Calu3 (cell line): Measurements from ENCODE around the gene PRRG3. TPM values are rescaled to one million over a fixed set of nuclear protein-coding genes. Genes with fewer than 3 reads are reported as not detected.

Experiments used
- BruUV-seq: library from RNA; stranded (reverse); fragments of 400-500 nt; replicated peaks from 2 replicates; lab custom pipeline; 2021; lab: Mats Ljungman, UMichigan
- CTCF ChIA-PET: fragments of 300-600 bp; sonication (Branson Sonifier 250); formaldehyde crosslinking; loops from one replicate; lab custom pipeline; 2022; ENCODE audit warnings: antibody characterized with exemption; lab: Charles Lee
- DNase-seq: peaks from one replicate; pipeline ENCODE4 v3.0.0; 2022
- H3K27ac Mint-ChIP-seq: one replicate; pipeline ENCODE4 v1.8.0; 2022; ENCODE audit warnings: mixed read lengths; ENCODE audit not compliant: unreplicated experiment
- H3K27me3 Mint-ChIP-seq: one replicate; pipeline ENCODE4 v1.8.0; 2022; ENCODE audit warnings: mixed read lengths; ENCODE audit not compliant: unreplicated experiment
- H3K36me3 Mint-ChIP-seq: one replicate; pipeline ENCODE4 v1.8.0; 2022; ENCODE audit warnings: mild to moderate bottlenecking, moderate library complexity, mixed read lengths; ENCODE audit not compliant: insufficient read depth, unreplicated experiment
- H3K4me1 Mint-ChIP-seq: one replicate; pipeline ENCODE4 v1.8.0; 2022; ENCODE audit warnings: mild to moderate bottlenecking, low read depth, mixed read lengths; ENCODE audit not compliant: unreplicated experiment
- H3K4me3 Mint-ChIP-seq: one replicate; pipeline ENCODE4 v1.8.0; 2022; ENCODE audit warnings: mild to moderate bottlenecking, low read depth, moderate library complexity, mixed read lengths; ENCODE audit not compliant: unreplicated experiment
- H3K9me3 Mint-ChIP-seq: one replicate; pipeline ENCODE4 v1.8.0; 2022; ENCODE audit warnings: low read depth, mixed read lengths; ENCODE audit not compliant: unreplicated experiment
- CTCF ChIP-seq: fragments of 200-600 bp; IDR thresholded peaks from one replicate; pipeline ENCODE4 v1.8.0; 2022; ENCODE audit warnings: antibody characterized with exemption; ENCODE audit not compliant: unreplicated experiment
- intact Hi-C: fragments of 100-400 bp; cut with micrococcal nuclease; formaldehyde crosslinking; loops from one replicate; pipeline ENCODE4 v1.10.0; 2022; ENCODE audit not compliant: unreplicated experiment
- total RNA-seq: library from RNA; stranded (reverse); gene quantifications from 2 replicates; pipeline ENCODE4 v1.2.3, GENCODE V29; 2022

PRRG3 gene
- total RNA-seq, 1 experiment from 2014 or later, result not detected

DNA sequence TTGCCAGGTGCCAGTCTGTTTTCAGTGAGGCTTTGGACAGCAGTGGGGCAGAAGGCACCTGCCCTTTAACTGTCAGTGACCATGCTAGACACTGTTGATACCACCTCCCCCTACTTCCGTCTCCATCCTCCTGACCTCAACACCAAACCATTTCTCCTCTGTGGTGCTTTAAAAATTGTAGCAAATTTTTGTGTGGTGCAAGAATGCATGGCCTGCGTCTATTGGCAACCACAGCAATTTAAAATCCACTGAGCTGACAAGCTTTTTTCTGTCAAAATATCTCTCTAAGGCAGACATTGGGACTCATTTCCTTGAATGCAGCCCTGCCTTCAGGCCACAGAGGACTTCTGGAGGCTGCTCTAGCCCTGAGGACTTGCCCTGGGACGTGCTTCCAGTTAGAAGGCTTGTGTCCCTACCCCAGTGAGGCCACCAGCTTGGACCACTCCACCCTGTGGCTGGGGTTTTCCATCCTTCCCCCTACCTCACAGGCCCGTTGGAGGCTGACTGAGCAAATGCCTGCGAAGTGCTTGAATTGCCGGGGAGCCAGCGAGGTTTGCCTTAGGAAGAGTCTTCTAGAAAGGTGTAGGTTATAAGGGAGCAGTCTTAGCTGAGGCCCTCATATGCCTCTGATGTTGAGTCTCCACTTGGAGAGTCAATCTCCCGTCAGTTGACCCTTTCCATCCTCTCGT lies 6.9 kb downstream of the PRRG3 start:
- H3K4me1 Mint-ChIP-seq, result no peaks in the 10 kb centered on the region
- DNase-seq, result no peak
- CTCF ChIA-PET, result no interaction called here
- TF ChIP-seq CTCF, result no peak
- H3K36me3 Mint-ChIP-seq, result no peaks in the 10 kb centered on the region
- H3K27ac Mint-ChIP-seq, result no peak overlapping the region
- no TSS peak for BruUV-seq
- intact Hi-C loops, result no loop called here
- no peaks in the 10 kb centered on the region for H3K9me3 Mint-ChIP-seq
- H3K4me3 Mint-ChIP-seq, result no peak overlapping the region
- H3K27me3 Mint-ChIP-seq, result peaks cover 41% of the 10 kb centered on the region

DNA sequence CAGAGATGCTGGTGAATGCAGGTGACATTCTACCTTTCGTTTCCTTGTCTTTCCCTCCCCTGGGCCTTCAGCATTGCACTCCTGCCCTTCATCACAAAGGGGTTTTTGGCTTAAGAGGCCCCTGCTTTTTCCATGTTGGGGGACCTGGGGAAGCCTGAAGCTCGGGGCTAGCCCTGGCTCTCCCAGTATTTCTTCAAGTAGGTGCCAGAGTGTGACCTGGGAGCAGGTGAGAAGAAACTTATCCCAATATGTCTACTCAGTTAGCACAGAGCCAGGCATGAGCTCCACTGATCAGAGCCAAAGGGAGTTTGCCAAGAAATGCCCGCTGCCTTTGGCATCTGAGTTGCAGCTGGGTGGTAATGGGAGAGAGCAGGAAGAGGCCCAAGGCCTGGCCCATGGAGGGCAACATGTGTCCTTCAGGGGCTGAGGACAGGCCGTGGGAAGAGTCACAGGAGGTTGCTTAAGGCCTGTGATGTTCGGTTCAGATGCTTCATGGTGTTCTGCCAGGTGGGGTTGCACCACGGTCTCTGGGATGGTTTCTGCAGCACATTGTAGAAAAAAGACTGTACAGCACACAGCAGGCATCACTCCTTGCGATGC lies 7.6 kb downstream of the PRRG3 start:
- H3K4me3 Mint-ChIP-seq, result no peak overlapping the region
- no peak for DNase-seq
- no peaks in the 10 kb centered on the region for H3K9me3 Mint-ChIP-seq
- no peak overlapping the region for H3K27ac Mint-ChIP-seq
- H3K36me3 Mint-ChIP-seq, result no peaks in the 10 kb centered on the region
- H3K4me1 Mint-ChIP-seq, result no peaks in the 10 kb centered on the region
- CTCF ChIA-PET, result no interaction called here
- peaks cover 34% of the 10 kb centered on the region for H3K27me3 Mint-ChIP-seq
- intact Hi-C loops, result no loop called here
- BruUV-seq, result no TSS peak
- TF ChIP-seq CTCF, result no peak

GRCh38 chrX:151703487-151703886 lies 8.2 kb downstream of the PRRG3 start:
- Mint-ChIP-seq H3K4me1 (no peaks in the 10 kb centered on the region), H3K27ac (no peak overlapping the region), H3K36me3 (no peaks in the 10 kb centered on the region), H3K4me3 (no peak overlapping the region), H3K9me3 (no peaks in the 10 kb centered on the region), H3K27me3 (peaks cover 31% of the 10 kb centered on the region)
- no TSS peak for BruUV-seq
- CTCF ChIA-PET, result interaction anchor here (0.6 kb wide), 1 partner anchor 23 kb away, joined by 4 read pairs; no protein-coding TSS in a partner anchor
- intact Hi-C loops, result no loop called here
- TF ChIP-seq CTCF, result no peak
- no peak for DNase-seq

DNA sequence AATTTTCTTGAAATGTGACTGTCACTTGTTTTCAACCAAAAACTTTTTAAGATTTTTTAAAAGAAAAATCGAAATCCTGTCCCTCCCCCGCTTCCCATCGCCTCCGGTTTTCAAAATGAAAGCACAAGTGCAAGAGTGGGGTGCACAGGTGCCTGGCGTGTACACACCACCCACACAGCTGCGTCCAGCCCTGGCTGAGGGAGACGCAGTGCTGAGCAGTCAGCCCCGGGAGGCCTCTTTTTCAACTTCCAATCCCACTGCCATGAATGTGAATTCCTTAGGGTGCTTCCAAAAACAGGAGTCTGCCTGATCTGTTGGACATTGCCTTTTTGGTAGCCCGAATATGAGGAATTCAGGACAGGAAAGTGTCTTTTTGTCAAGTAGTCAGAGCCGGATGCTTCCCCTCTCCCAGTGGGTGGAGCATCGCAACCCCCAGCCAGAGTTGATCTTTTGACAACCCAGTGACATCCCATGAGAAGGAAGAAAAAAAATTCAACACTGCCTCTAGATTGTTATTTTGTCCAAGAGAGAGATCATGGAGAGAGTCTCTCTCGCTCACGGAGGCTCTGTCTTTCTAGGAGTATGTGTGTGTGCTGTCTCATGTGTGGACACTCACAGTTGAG lies 8.9 kb downstream of the PRRG3 start:
- CTCF ChIA-PET, result interaction anchor here (0.6 kb wide), 1 partner anchor 23 kb away, joined by 4 read pairs; no protein-coding TSS in a partner anchor
- H3K9me3 Mint-ChIP-seq, result no peaks in the 10 kb centered on the region
- DNase-seq, result no peak
- no peaks in the 10 kb centered on the region for H3K36me3 Mint-ChIP-seq
- peaks cover 29% of the 10 kb centered on the region for H3K27me3 Mint-ChIP-seq
- no peaks in the 10 kb centered on the region for H3K4me1 Mint-ChIP-seq
- intact Hi-C loops, result no loop called here
- BruUV-seq, result no TSS peak
- no peak for TF ChIP-seq CTCF
- no peak overlapping the region for H3K4me3 Mint-ChIP-seq
- no peak overlapping the region for H3K27ac Mint-ChIP-seq
